PFSK-1 (cell line): ENCODE measurements around the gene SALL3.

ENCODE experiments used
- FOXP2 ChIP-seq: optimal IDR thresholded peaks from 2 replicates; pipeline ENCODE3; 2011; ENCODE audit warnings: borderline replicate concordance, control low read depth, inconsistent platforms; ENCODE audit not compliant: insufficient read depth; ENCODE audit errors: extremely low read length, extremely low read depth
- POLR2AphosphoS5 ChIP-seq: IDR thresholded peaks from 2 replicates; pipeline ENCODE4 v1.6.1; 2012; ENCODE audit warnings: low read depth, mild to moderate bottlenecking, control low read depth, low read length, moderate library complexity
- SIN3A ChIP-seq: IDR thresholded peaks from 2 replicates; pipeline ENCODE4 v1.6.1; 2012; ENCODE audit warnings: mild to moderate bottlenecking, low read length, moderate library complexity, borderline replicate concordance; ENCODE audit not compliant: insufficient read depth
- TAF1 ChIP-seq: IDR thresholded peaks from 2 replicates; pipeline ENCODE4 v1.6.1; 2012; ENCODE audit warnings: low read length, control low read depth, borderline replicate concordance; ENCODE audit not compliant: insufficient read depth
- TF ChIP-seq, protein P1 (sequence below), 2 experiments: IDR thresholded peaks; 2 replicates each; pipeline versions ENCODE4 v1.6.1 to v1.8.0; 2011 to 2012; ENCODE audit warnings: low read depth in 2 of 2, low read length in 2 of 2, control low read depth in 1 of 2, inconsistent platforms in 1 of 2, mild to moderate bottlenecking in 1 of 2, moderate library complexity in 1 of 2; ENCODE audit not compliant: insufficient read depth in 1 of 2

SALL3 gene

DNA sequence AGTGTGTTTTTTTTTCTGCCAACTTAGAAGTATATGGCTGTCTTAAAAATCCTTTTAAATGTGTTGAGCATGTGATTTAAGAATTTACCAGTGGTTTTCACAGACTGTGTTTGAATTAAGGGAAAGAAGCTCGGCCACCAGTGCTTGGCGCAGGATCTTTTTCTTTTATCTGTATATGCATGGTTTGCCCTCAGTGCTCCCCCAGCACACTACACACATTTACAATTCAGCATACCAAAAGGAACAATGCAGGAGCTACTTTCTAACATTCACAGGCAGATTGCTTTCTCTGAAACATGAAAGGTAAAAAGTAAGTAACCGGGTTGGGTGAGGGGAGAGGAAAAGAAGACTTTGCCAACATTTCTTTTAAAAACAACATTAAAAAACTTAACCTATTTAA, 3.9 kb downstream of the SALL3 start:
- TF ChIP-seq POLR2AphosphoS5: no peak
- no peak for TF ChIP-seq TAF1
- no peak for TF ChIP-seq SIN3A

- TF ChIP-seq, protein P1, sequence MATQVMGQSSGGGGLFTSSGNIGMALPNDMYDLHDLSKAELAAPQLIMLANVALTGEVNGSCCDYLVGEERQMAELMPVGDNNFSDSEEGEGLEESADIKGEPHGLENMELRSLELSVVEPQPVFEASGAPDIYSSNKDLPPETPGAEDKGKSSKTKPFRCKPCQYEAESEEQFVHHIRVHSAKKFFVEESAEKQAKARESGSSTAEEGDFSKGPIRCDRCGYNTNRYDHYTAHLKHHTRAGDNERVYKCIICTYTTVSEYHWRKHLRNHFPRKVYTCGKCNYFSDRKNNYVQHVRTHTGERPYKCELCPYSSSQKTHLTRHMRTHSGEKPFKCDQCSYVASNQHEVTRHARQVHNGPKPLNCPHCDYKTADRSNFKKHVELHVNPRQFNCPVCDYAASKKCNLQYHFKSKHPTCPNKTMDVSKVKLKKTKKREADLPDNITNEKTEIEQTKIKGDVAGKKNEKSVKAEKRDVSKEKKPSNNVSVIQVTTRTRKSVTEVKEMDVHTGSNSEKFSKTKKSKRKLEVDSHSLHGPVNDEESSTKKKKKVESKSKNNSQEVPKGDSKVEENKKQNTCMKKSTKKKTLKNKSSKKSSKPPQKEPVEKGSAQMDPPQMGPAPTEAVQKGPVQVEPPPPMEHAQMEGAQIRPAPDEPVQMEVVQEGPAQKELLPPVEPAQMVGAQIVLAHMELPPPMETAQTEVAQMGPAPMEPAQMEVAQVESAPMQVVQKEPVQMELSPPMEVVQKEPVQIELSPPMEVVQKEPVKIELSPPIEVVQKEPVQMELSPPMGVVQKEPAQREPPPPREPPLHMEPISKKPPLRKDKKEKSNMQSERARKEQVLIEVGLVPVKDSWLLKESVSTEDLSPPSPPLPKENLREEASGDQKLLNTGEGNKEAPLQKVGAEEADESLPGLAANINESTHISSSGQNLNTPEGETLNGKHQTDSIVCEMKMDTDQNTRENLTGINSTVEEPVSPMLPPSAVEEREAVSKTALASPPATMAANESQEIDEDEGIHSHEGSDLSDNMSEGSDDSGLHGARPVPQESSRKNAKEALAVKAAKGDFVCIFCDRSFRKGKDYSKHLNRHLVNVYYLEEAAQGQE (IDR thresholded peaks at IDR 0.05; ENCODE audit: insufficient read depth in 1 of 2, low read depth in 2 of 2, low read length in 2 of 2): no peak
- TF ChIP-seq SIN3A: no peak
- no peak for TF ChIP-seq POLR2AphosphoS5
- no peak for TF ChIP-seq TAF1
- TF ChIP-seq FOXP2: no peak
These were observed 5.5 kb downstream of the SALL3 start for GRCh38 chr18:78984941-78985784.

GRCh38 chr18:78986018-78986481, 6.4 kb downstream of the SALL3 start:
- TF ChIP-seq, protein P1 (IDR thresholded peaks at IDR 0.05; ENCODE audit: insufficient read depth in 1 of 2, low read depth in 2 of 2, low read length in 2 of 2): no peak

- TF ChIP-seq, protein P1 (IDR thresholded peaks at IDR 0.05; ENCODE audit: insufficient read depth in 1 of 2, low read depth in 2 of 2, low read length in 2 of 2): no peak
These were observed 11.8 kb downstream of the SALL3 start for GRCh38 chr18:78991446-78991845.

GRCh38 chr18:78992041-78993011, 12.7 kb downstream of the SALL3 start:
- TF ChIP-seq POLR2AphosphoS5 (no peak), FOXP2 (no peak), SIN3A (no peak), TAF1 (no peak)
- TF ChIP-seq, protein P1 (IDR thresholded peaks at IDR 0.05; ENCODE audit: insufficient read depth in 1 of 2, low read depth in 2 of 2, low read length in 2 of 2): no peak
